ENCODE results near the gene NPAS2.

Gene NPAS2

DNA sequence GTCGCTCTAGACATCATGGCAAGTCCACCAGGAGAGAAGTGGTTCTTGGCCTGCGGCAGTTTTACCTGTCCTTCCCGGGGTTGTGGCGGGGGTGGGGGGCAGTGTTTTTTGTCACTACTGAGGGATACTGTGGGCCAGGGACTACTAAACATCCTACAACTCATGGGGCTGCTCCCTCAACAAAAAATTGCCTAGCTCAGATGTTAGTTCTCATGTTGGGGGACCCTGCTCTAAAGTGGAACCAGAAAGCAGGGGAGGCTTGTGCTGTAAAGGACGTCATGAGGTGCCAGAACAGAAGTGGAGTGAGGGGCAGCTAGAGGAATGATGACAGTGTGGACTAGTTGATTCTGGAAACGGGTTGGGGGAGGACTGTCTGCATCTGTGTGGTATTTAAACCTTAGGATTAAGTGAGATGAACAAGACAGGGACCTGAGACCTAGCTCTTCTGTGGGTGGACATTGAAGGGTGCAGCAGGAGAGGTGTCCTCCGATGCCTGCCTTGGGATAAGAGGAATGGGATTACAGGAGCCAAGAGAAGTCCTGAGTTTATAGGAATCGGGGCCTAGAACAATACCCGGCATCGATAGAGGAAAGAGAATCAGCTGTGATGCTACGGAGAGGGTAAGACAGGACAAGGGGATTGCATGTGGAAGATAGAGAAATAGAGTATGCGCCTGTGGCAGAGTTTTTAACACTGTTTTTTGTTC, 184.8 kb downstream of the NPAS2 start:
- no peak for DNase-seq

GRCh38 chr2:101006065-101006715, 186.3 kb downstream of the NPAS2 start:
- DNase-seq: no peak

GRCh38 chr2:101007415-101008345, 187.7 kb downstream of the NPAS2 start:
- no peak for DNase-seq

GRCh38 chr2:101011152-101011551, 191.2 kb downstream of the NPAS2 start:
- no peak for DNase-seq

GRCh38 chr2:101012054-101012705, 192.2 kb downstream of the NPAS2 start:
- DNase-seq: no peak

- DNase-seq: peak in 11 of 58 donors; percentile 7 to 52 (median 26)
Measured at GRCh38 chr2:101012706-101013181, 192.8 kb downstream of the NPAS2 start.

- no peak for DNase-seq
Measured at GRCh38 chr2:101014264-101014857, 194.4 kb downstream of the NPAS2 start.

DNA sequence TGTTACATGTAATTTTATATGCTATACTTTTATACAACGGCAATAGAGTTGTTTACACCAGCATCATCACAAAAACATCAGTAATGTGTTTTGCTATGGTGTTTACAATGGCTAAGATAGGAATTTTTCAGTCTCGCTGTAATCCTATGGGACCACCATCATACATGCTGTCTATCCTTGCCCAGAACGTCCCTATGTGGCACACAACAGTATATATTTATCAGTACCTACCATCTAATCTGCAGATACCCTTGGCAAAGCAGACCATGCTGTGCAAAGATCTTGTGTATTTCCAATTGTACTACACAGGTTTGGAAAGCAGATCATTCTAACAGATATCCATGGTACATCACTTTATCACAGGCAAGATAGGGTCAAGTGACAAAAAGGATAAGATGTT, 197.4 kb downstream of the NPAS2 start:
- no peak for DNase-seq

DNA sequence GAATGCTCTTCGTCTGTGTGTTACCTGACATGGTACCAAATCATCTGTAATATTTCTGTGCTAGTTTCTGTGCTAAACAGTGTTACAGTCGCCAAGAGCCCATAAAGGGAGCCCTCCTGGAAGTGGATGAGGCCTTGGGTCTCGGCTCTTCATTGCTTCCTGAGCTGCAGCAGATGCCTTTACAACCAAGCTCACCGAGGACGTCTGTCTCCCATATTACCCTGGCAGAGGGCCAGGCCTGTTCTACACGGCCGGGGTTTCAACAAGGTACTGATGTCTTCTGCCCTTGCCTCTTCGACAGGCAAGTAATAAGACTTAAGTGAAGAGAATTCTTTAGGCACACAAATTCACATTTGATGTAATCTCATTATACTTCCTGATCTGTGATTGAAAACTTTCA, 199.0 kb downstream of the NPAS2 start:
- DNase-seq: no peak

DNA sequence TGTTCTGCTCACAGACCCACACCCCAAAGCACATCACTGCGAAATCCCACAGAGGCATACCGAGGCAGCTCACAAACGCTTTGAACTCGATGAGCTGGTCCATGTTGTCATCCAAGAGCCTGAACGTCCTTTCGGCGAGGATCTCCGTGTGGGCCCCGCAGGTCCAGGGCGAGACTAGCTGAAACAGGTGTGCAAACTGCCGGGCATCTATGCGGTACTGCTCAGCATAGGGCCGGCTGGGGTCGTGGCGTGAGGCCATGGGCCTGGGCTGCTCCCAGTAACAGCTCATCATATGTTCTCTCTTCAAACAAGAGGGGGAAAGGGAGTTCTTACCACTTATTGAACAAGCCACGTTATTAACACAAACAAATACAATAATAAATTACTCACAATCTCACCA, 202.3 kb downstream of the NPAS2 start:
- no peak for DNase-seq

- DNase-seq: no peak
Measured at GRCh38 chr2:101023327-101024107, 203.6 kb downstream of the NPAS2 start.

DNA sequence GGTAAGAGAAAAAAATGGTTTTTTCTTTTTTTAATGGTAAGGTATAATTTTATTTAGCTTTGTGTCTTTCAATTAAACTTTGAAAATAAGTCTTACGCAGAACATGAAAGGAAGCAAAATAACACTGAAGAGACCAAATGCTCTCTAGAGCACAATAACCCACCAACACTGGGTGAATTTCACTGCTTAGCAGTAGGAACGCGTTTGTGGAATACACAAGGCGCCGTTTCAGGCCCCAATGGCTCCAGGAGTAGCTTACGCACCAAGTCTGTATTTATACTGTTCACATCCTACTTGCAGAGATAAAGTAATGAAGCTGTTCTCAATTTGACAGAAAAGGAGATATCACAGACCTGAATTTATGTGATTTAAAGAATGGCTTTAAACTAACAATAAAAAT, 205.6 kb downstream of the NPAS2 start:
- DNase-seq: no peak

GRCh38 chr2:101026253-101026701, 206.3 kb downstream of the NPAS2 start:
- no peak for DNase-seq

DNA sequence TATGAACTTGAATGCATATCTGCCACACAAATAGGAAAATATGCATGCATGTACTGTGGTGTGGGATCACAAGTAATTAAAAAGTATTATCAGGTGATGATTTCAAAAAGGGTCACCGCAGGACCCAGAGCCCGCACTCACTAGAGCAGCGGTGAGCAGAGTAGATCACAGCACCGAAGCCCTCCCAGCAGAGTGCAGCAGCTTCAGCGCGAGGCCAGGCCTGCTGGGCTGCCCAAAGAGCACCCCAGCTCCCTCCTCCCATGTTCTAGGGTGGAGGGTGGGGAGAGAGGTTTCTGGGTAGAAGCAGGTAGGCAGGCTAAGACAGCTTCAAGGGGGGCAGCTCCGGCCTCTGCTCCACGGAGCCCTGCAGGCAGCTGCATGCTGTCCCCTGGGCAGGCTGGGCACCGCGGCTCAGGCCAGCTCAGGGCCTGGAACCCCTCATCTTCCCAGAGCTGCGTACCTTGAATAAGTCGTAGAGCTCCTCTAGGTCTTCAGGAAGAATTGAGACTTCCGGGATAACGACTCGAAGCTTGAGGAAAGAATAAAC, 207.1 kb downstream of the NPAS2 start:
- no peak for DNase-seq

DNA sequence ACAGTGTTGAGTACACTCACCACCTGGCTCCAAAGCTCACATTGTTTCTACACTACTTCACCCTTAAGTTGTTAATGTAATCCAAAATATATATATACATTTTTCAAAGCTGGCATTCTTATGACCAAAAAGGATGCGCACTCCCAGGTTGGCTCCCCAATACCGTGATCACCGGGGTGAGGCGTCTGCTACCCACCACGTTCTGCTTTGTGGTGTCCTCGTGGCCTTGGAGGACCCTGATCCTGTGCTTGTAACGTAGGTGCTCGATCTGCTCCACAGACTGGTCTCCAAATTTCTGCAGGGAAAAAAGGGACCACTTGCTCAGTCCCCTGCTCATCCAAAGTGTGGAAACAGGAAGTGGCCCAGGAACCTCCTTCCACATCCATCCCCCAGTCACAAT, 207.9 kb downstream of the NPAS2 start:
- no peak for DNase-seq

GRCh38 chr2:101030866-101031554, 211.1 kb downstream of the NPAS2 start:
- no peak for DNase-seq

GRCh38 chr2:101032084-101032776, 212.3 kb downstream of the NPAS2 start:
- DNase-seq: no peak

DNA sequence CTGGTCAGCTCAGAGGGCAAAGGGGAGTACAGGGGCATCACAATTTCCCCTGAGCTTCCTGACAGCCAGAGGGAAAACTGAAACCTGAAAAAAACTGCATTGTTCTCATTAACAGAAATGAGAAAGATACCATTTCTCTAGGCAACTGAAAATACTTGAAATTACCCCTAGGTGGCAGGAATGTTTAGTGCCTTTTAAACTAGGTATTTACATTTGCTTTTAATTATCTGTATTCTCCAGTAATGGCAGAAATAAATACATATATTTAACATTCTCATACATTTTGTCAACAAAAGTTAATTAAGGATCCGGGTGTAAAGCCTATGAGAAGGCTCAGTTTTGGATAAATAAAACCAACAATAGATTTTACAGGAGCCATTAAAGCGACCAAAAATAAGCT, 216.6 kb downstream of the NPAS2 start:
- no peak for DNase-seq

Measured in anterior cingulate cortex (tissue), 58 donors.